T-helper 22 cell (primary cell): Measurements from ENCODE around the gene WARS2.
"Not testable (repeated sequence)": the region's sequence is repeated elsewhere in the genome, so short reads cannot be mapped to it uniquely, and the experiment has no call there.

ENCODE experiments used
- DNase-seq: peaks from one replicate; pipeline ENCODE4 v3.0.0-alpha.2; 2020; ENCODE audit warnings: low read depth

Gene WARS2

GRCh38 chr1:119140177-119141019, at the start of gene WARS2:
Gene WARS2 (minus strand): TSS chr1:119140653. CDS start chr1:119140644, 9 bp downstream.
- DNase-seq = peak; percentile 90

- DNase-seq = no peak
Measured at GRCh38 chr1:119188926-119189325, 48.5 kb upstream of the WARS2 start.

GRCh38 chr1:119187416-119187815, 47.0 kb upstream of the WARS2 start:
- no peak for DNase-seq

- no peak for DNase-seq
Measured at GRCh38 chr1:119186471-119186870, 46.0 kb upstream of the WARS2 start.

- no peak for DNase-seq
Measured at GRCh38 chr1:119184972-119185371, 44.5 kb upstream of the WARS2 start.

- no peak for DNase-seq
Measured at GRCh38 chr1:119181218-119181617, 40.8 kb upstream of the WARS2 start.

- DNase-seq = no peak
Measured at GRCh38 chr1:119179051-119179450, 38.6 kb upstream of the WARS2 start.

- DNase-seq = not testable (repeated sequence)
Measured at GRCh38 chr1:119172927-119173326, 32.5 kb upstream of the WARS2 start.

GRCh38 chr1:119171381-119172010, 31.0 kb upstream of the WARS2 start:
- DNase-seq = not testable (repeated sequence)

- no peak for DNase-seq
Measured at GRCh38 chr1:119163396-119163795, 22.9 kb upstream of the WARS2 start.

- no peak for DNase-seq
Measured at GRCh38 chr1:119160866-119161265, 20.4 kb upstream of the WARS2 start.

- DNase-seq = no peak
Measured at GRCh38 chr1:119160409-119160808, 20.0 kb upstream of the WARS2 start.

GRCh38 chr1:119159966-119160365, 19.5 kb upstream of the WARS2 start:
- DNase-seq = no peak

GRCh38 chr1:119159111-119159510, 18.7 kb upstream of the WARS2 start:
- DNase-seq = no peak

- DNase-seq = not testable (repeated sequence)
Measured at GRCh38 chr1:119156761-119157160, 16.3 kb upstream of the WARS2 start.

- DNase-seq = not testable (repeated sequence)
Measured at GRCh38 chr1:119155069-119155468, 14.6 kb upstream of the WARS2 start.

GRCh38 chr1:119150150-119150549, 9.7 kb upstream of the WARS2 start:
- DNase-seq = no peak

- DNase-seq = no peak
Measured at GRCh38 chr1:119147661-119148090, 7.2 kb upstream of the WARS2 start.

- no peak for DNase-seq
Measured at GRCh38 chr1:119146466-119146865, 6.0 kb upstream of the WARS2 start.

GRCh38 chr1:119144813-119145212, 4.4 kb upstream of the WARS2 start:
- DNase-seq = no peak

- DNase-seq = no peak
Measured at GRCh38 chr1:119143706-119144105, 3.3 kb upstream of the WARS2 start.

- no peak for DNase-seq
Measured at GRCh38 chr1:119141660-119142059, 1.2 kb upstream of the WARS2 start.

- DNase-seq = no peak
Measured at GRCh38 chr1:119141020-119141424, 569 bp upstream of the WARS2 start.

- no peak for DNase-seq
Measured at GRCh38 chr1:119139857-119140176, 636 bp downstream of the WARS2 start.
